SJCRH30 (cell line): Measurements from ENCODE around the gene RMI1. TPM values are rescaled to one million over a fixed set of nuclear protein-coding genes. Genes with fewer than 3 reads are reported as not detected.
A peak's percentile ranks its signal among the peaks of the same experiment; 100 is the strongest.
"Not testable (repeated sequence)": the region's sequence is repeated elsewhere in the genome, so short reads cannot be mapped to it uniquely, and the experiment has no call there.

Experiments used
- DNase-seq, 2 experiments: peaks; one replicate each; pipeline ENCODE4 v3.0.0-alpha.2; 2015 to 2020
- H3K27ac ChIP-seq: fragments of 250-450 bp; sonication (Bioruptor Pico); 2 replicates; pipeline ENCODE4 v1.5.1; 2020; ENCODE audit warnings: mild to moderate bottlenecking, moderate library complexity
- H3K27me3 ChIP-seq: fragments of 250-450 bp; sonication (Bioruptor Pico); 2 replicates; pipeline ENCODE4 v1.5.1; 2020; ENCODE audit warnings: mild to moderate bottlenecking, moderate library complexity
- H3K36me3 ChIP-seq: fragments of 250-450 bp; sonication (Bioruptor Pico); 2 replicates; pipeline ENCODE4 v1.5.1; 2020; ENCODE audit warnings: mild to moderate bottlenecking, moderate library complexity
- H3K4me1 ChIP-seq: fragments of 250-450 bp; sonication (Bioruptor Pico); 2 replicates; pipeline ENCODE4 v1.5.1; 2020; ENCODE audit warnings: mild to moderate bottlenecking, moderate library complexity
- H3K4me3 ChIP-seq: fragments of 250-450 bp; sonication (Bioruptor Pico); 2 replicates; pipeline ENCODE4 v1.5.1; 2020; ENCODE audit warnings: mild to moderate bottlenecking, moderate library complexity
- H3K9me3 ChIP-seq: fragments of 250-450 bp; sonication (Bioruptor Pico); replicated peaks from 2 replicates; pipeline ENCODE4 v1.5.1; 2020; ENCODE audit warnings: mild to moderate bottlenecking, moderate library complexity
- total RNA-seq: library from RNA; depleted of rRNA; stranded (reverse); fragments of >200 nt; shearing (Covaris generic); gene quantifications from 2 replicates; pipeline ENCODE4 v1.2.3, GENCODE V29; 2014; rRNA removed

The RMI1 gene
- total RNA-seq = 10.9 and 11.1 TPM in 2 replicates

DNA sequence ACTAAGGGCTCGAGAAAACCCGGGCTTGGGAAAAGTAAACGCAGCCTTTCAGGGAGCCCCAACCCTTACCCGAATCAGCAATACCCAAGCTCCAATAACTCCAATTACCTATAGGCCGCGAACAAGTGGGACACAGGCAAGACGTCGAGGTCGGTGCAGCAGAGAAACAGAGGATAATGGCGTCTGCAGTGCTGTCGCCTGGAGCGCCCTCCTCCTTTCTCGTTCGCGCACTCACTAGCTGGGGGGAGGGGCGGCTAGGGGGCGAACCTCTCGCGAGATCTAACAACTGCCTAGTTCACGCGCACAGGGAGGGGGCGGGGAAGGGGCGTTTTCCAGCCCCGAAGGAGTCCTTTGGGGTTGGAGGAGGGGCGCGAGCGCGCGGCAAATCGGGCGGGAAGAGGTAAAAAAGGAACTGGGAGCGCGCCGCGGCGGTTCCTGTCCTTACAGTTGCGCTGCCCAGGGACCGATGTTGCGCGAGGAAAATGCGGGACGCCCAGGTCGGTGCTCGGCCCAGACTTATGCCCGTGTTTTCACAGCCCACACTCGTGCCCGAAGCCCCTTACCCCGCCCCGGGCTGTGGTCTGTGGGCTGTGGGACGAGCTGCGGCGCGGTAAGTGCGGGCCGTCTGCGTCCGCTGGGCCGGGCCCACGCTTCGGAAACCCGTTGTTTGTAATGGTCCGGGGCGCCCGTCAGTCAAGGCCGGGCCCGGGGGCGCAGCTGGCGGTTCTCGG lies at the start of gene RMI1:
Gene RMI1 (plus strand): TSS at position 411 of the 731 bp plus-strand sequence. CDS start 20,182 bp downstream, outside the sequence.
- Histone ChIP-seq H3K9me3 (no peaks in the 10 kb centered on the region), H3K27me3 (no peaks in the 10 kb centered on the region), H3K4me3 (peak within 1 kb of the TSS; percentile 97), H3K27ac (peak within 1 kb of the TSS; percentile 100), H3K4me1 (peaks cover 9% of the 10 kb centered on the region; the same call in 1 of the 2 replicates), H3K36me3 (peaks cover 44% of the 10 kb centered on the region)
- peak; percentile 100 for DNase-seq

DNA sequence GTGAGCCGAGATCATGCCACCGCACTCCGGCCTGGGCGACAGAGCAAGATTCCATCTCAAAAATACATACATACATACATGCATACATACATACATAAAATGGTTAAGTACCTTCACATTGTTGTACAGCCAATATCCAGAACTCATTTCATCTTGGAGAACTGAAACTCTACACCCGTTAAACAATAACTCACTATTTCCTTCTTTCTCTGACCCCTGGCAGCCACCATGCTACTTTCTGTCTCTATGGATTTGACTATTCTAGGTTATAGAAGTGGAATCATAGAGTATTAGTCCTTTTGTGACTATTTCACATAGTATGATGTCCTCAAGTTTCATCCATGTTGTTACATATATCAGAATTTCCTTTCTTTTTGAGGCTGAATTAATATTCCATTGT lies 49.7 kb upstream of the RMI1 start:
- no peaks in the 10 kb centered on the region for H3K9me3 ChIP-seq
- H3K27me3 ChIP-seq = no peaks in the 10 kb centered on the region
- H3K27ac ChIP-seq = no peak overlapping the region
- no peak for DNase-seq
- no peaks in the 10 kb centered on the region for H3K36me3 ChIP-seq
- H3K4me1 ChIP-seq = peaks cover 11% of the 10 kb centered on the region
- no peak overlapping the region for H3K4me3 ChIP-seq

DNA sequence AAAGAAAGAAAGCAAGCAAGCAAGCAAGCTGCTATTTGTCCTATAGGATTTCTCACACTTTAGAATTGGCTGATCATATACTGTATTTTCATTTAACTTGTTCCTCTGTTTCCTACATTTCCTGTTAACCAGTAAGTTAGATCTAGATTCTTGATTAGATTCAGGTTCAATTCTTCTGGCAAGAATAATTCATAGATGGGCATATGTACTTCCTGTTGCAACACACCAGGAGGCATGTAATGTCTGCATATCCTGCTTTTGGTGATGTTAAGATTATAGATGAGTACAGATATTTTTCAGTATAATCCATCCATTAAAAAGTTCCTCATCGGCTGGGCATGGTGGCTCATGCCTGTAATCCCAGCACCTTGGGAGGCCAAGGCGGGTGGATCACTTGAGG lies 48.6 kb upstream of the RMI1 start:
- DNase-seq = no peak
- Histone ChIP-seq H3K36me3 (no peaks in the 10 kb centered on the region), H3K4me3 (no peak overlapping the region), H3K27me3 (no peaks in the 10 kb centered on the region), H3K4me1 (peaks cover 11% of the 10 kb centered on the region), H3K27ac (no peak overlapping the region), H3K9me3 (no peaks in the 10 kb centered on the region)

DNA sequence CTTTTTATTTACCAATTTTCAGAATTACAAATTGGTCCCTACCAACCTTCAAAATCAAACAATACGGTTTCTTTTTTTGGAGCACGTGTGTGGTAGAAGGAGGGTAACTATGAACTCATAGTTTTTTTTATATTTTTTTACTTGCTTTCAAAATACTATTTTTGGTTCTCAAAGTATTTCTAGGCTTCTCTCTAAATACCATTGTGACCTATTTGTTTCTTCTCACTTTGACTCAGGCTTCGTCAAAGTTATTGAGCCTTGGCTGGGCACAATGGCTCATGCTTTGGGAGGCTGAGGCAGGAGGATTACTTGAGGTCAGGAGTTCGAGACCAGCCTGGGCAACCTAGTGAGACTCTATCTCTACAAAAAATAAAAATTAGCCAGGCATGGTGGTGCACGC lies 47.8 kb upstream of the RMI1 start:
- Histone ChIP-seq H3K27me3 (no peaks in the 10 kb centered on the region), H3K36me3 (no peaks in the 10 kb centered on the region), H3K9me3 (no peaks in the 10 kb centered on the region), H3K4me1 (peaks cover 11% of the 10 kb centered on the region), H3K27ac (no peak overlapping the region), H3K4me3 (no peak overlapping the region)
- no peak for DNase-seq

DNA sequence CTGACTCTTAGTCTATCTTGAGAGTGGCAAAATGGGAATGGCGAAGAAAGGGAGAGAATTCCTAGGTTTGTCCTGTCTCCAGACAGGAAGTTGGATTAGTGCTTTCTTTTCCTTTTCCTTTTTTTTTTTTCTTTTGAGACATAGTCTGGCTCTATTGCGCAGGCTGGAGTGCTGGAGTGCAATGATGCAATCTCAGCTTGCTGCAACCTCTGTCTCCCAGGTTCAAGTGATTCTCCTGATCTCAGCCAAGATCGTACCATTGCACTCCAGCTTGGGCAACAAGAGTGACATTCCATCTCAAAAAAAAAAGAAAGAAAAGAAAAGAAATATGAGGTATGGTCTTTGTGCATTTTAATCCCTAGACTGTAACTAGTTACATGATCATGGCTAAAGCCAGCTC lies 46.8 kb upstream of the RMI1 start:
- Histone ChIP-seq H3K4me1 (peaks cover 11% of the 10 kb centered on the region), H3K27me3 (no peaks in the 10 kb centered on the region), H3K9me3 (no peaks in the 10 kb centered on the region), H3K36me3 (no peaks in the 10 kb centered on the region), H3K4me3 (no peak overlapping the region), H3K27ac (no peak overlapping the region)
- no peak for DNase-seq

DNA sequence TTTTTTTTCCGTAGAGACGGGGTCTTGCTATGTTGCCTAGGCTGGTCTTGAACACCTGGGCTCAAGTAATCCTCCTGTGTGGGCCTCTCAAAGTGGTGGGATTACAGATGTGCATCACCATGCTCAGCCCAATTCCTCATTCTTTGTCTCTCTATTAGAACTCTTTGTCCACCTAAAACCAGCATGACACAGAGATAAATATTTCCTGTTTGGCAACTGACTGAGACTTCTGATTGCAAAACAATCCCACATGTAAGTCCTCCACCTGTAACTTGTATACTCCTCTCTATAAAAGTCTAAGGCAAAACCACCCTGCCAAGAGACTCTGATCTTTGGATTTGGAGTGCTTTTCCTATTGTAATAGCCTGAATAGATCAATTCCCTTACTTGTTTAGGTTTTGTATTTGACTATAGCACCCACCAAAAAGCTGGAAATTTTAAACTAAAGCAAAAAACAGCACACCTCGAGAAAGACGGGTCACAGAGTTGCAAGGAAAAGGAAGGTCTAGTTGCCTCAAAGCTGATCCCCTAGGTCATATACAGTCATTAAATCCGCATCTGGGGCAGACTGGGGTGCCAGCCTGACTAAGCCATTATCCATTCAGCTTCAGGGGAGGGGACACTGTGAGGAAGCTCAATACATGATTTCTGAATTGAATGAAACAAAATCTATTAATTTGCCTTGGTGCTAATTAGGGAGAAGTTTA lies 45.9 kb upstream of the RMI1 start:
- no peak overlapping the region for H3K27ac ChIP-seq
- H3K36me3 ChIP-seq = no peaks in the 10 kb centered on the region
- DNase-seq = no peak
- H3K4me3 ChIP-seq = no peak overlapping the region
- H3K9me3 ChIP-seq = no peaks in the 10 kb centered on the region
- H3K27me3 ChIP-seq = no peaks in the 10 kb centered on the region
- peaks cover 11% of the 10 kb centered on the region for H3K4me1 ChIP-seq

DNA sequence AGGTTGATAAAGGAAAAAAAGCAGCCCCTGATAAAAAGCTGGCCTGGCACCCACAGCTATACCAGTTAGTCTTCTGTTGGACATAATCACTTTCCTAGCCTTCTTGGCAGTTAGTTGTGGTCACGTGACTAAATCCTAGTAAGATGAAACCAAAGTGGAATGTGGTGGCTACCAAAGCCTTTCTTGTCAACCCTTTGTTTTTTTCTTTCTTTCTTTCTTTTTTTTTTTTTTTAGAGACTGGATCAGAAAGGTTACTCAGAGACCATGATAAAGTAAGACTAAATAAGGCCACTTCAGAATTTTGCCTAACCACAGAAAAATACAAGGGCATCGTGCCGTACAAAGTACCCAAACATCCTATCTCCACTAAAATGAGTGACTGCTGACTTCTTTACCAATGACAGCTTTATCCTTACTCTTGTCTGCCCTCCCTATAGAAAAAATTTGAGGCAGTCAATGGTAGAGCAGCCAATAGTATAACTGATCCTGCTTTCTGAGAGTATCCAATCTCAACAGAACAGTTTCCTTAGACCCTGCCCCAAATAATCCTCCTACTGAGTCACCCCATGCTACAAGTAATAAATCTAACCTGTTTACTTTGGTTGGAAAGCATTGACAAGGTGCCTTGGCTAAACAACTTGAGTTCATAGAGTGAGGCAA lies 45.2 kb upstream of the RMI1 start:
- H3K9me3 ChIP-seq = no peaks in the 10 kb centered on the region
- H3K4me3 ChIP-seq = no peak overlapping the region
- no peaks in the 10 kb centered on the region for H3K36me3 ChIP-seq
- peak; percentile 41 to 77 for DNase-seq
- H3K27me3 ChIP-seq = no peaks in the 10 kb centered on the region
- H3K4me1 ChIP-seq = peaks cover 11% of the 10 kb centered on the region
- no peak overlapping the region for H3K27ac ChIP-seq

DNA sequence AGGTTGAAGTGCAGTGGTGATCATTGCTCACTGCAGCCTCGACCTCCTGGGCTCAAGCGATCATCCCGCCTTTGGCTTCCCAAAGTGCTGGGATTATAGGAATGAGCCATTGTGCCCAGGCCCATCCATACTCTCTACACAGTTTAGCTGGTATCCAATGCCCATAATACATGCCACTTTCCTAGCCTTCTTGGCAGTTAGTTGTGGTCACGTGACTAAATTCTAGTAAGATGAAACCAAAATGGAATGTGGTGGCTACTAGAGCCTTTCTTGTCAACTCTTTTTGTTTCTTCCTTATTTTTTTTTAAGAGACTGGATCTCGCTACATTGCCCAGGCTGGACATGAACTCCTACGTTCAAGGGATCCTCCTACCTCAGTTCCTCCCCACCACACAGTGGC lies 44.1 kb upstream of the RMI1 start:
- DNase-seq = no peak
- Histone ChIP-seq H3K4me1 (peaks cover 11% of the 10 kb centered on the region), H3K9me3 (no peaks in the 10 kb centered on the region), H3K27me3 (no peaks in the 10 kb centered on the region), H3K36me3 (no peaks in the 10 kb centered on the region), H3K27ac (no peak overlapping the region), H3K4me3 (no peak overlapping the region)

DNA sequence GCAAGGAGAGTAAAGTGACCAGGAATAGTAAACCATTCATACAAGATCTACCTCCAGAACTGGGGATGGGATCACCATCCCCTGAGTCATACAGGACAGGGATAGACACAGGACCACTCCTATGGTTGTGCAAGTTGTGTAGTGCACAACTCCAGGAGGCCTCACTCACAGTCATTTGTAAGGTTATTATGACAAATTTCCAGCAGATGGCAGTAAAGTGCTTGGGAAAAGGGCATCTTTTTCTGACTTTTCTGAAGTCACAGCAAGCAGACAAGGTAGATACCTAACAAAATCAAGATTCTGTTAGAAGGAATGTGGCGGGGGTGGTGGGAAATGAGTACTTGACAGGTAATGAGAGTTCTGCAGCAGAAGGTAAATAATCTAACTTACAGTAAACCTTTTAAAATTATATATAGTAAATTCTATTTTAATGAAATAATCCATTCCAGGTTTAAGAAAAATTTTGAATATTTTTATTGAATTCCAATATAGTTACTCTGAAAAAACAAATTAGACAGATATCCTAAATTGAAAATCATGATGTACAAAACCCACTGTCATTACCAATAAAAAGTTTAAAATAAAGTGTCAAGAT lies 42.6 kb upstream of the RMI1 start:
- peak; percentile 35 to 85 for DNase-seq
- Histone ChIP-seq H3K27me3 (no peaks in the 10 kb centered on the region), H3K4me3 (no peak overlapping the region), H3K9me3 (no peaks in the 10 kb centered on the region), H3K36me3 (no peaks in the 10 kb centered on the region), H3K27ac (no peak overlapping the region), H3K4me1 (peaks cover 11% of the 10 kb centered on the region)

DNA sequence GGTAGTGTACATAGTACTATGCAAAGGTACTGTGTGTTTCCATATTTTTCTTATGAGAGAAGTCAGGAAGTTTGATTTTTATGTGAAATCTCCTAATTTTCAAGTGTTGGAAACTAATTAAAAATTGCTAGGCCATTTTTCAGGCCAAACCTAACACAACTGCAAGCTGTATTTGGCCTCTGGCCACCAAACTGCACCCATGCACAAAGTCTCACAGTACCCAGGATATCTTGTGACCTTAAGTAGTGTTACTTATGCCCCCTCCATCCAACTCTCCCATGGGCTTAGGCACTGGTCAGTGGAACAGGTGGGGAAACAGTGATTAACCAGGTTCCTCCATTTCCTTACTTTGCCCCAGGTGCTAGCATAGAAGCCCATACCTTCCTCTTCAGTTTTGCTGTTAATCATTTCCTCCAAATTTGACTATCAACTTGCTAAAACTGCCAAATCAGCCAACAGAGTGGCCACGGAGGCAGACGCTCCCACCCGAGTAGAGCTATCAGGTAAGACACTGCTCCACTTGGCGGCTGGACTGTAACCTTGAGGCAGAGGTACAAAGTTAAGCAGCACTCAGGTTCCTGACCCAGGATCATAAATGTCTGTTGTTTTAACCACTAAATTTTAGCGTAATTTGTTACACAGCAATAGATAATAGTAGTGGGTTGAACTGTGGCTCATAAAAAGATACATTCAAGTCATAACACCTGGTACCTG lies 39.9 kb upstream of the RMI1 start:
- H3K4me1 ChIP-seq = peaks cover under 1% of the 10 kb centered on the region; the same call in 1 of the 2 replicates
- H3K9me3 ChIP-seq = no peaks in the 10 kb centered on the region

DNA sequence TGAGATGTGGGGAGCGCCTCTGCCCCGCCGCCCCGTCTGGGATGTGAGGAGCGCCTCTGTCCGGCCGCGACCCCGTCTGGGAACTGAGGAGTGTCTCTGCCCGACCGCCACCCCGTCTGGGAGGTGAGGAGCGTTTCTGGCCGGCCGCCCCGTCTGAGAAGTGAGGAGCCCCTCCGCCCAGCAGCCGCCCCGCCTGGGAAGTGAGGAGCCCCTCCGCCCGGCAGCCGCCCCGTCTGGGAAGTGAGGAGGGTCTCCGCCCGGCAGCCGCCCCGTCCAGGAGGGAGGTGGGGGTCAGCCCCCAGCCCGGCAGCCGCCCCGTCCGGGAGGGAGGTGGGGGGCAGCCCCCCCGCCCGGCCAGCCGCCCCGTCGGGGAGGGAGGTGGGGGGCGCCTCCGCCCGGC lies 32.5 kb upstream of the RMI1 start:
- not testable (repeated sequence) for H3K27me3 ChIP-seq, DNase-seq, H3K4me1 ChIP-seq, H3K4me3 ChIP-seq, H3K36me3 ChIP-seq, H3K27ac ChIP-seq, H3K9me3 ChIP-seq

More for the DNA sequence above, 39.9 kb upstream of the RMI1 start:
- no peak overlapping the region for H3K27ac ChIP-seq
- no peaks in the 10 kb centered on the region for H3K27me3 ChIP-seq
- DNase-seq = no peak
- no peak overlapping the region for H3K4me3 ChIP-seq
- H3K36me3 ChIP-seq = no peaks in the 10 kb centered on the region

DNA sequence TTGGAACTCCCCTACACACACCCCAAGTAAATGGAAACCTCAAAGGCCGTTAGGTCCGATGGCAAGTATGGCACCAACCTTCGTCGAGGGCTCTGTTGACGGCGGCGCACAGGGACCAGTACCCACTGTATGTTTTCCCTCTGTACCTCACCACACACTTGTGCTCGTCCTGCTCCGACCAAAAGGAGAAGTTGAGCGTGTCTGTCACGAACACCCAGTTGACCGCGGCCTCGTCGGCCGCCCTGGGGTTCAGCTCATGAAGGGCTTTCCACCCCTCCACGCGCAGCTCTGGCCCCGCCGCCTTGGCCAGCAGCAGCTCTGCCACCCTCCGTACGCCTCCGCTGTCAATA lies 24.5 kb upstream of the RMI1 start:
- Histone ChIP-seq H3K4me3 (peak overlapping the region; percentile 61), H3K36me3 (no peaks in the 10 kb centered on the region), H3K27me3 (no peaks in the 10 kb centered on the region; the same call in 1 of the 2 replicates), H3K9me3 (no peaks in the 10 kb centered on the region), H3K4me1 (peaks cover 13% of the 10 kb centered on the region), H3K27ac (peak overlapping the region; percentile 60)
- DNase-seq = peak in 1 of 2 experiments; percentile 15

DNA sequence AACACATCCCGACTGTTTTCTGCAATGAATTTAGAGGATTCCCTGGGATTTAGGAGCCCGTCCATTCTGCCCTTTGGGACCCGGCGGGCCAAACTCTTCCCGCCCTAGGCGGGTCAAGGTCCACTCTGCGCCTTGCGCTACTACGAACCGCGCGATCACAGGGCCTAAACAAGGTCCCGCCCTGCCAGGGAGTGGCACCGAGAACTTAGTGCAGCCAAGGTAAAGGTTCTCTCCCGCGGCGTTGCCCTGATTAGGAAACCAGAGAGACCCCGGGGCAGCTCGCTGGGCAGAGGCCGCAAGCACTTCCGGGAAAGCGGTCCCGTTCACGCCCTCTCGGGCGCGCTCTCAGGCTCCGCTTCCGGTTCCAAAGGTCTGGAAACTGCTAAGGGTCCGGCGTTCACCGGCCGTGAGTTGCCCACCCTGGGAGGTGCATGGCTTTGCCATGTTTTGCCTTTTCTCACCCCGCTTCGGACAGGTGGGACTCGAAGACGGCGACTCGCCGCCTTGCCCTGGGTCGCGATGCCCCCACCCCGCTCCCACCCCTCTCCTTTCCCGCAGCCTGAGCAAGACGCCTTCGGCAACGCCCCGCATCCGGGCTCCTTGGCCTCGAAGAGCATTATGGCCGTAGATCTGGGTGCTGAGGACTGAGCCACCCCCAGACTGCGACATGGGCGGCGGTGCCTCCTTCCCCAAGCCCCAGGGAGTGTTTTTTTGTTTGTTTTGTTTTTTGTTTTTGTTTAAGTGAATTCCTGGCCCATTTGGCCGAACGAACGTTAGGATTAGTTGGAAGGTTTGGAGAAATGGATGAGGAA lies 24.0 kb upstream of the RMI1 start:
- no peaks in the 10 kb centered on the region; the same call in 1 of the 2 replicates for H3K27me3 ChIP-seq
- no peaks in the 10 kb centered on the region for H3K36me3 ChIP-seq
- H3K4me3 ChIP-seq = peak overlapping the region; percentile 61
- no peaks in the 10 kb centered on the region for H3K9me3 ChIP-seq
- H3K4me1 ChIP-seq = peaks cover 13% of the 10 kb centered on the region
- peak overlapping the region; percentile 60 for H3K27ac ChIP-seq
- DNase-seq = peak; percentile 52 to 53

DNA sequence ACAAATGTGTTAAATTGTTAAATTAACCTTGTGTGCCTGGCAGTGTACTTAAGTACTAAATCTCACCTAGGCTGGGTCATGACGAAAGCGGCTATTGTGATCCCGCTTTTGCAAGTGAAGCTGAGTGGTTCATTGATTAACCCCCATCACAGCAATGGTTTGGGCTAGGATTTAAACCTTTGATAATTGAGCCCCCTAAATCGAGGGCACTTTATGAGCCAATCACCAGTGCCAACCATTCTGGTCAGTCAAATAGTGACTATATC lies 23.4 kb upstream of the RMI1 start:
- Histone ChIP-seq H3K27ac (no peak overlapping the region; the same call in 1 of the 2 replicates), H3K4me1 (peaks cover 13% of the 10 kb centered on the region), H3K36me3 (no peaks in the 10 kb centered on the region), H3K4me3 (peak overlapping the region; percentile 61), H3K27me3 (no peaks in the 10 kb centered on the region; the same call in 1 of the 2 replicates), H3K9me3 (no peaks in the 10 kb centered on the region)
- no peak for DNase-seq
